ENCODE measurements around the gene SLC6A9.
A peak's percentile ranks its signal among the peaks of the same experiment; 100 is the strongest.

The SLC6A9 gene

GRCh38 chr1:43970502-43970901 lies 60.8 kb downstream of the SLC6A9 start:
- TF ChIP-seq CTCF (conservative IDR thresholded peaks at IDR 0.05; ENCODE audit: low read length): no peak
- peak overlapping the region; percentile 99 for H3K4me3 ChIP-seq (ENCODE audit: low read length)
- DNase-seq (ENCODE audit: low read depth): no peak

GRCh38 chr1:43969746-43970466 lies 61.4 kb downstream of the SLC6A9 start, which contains the start of gene DPH2:
DPH2 (plus strand) TSS chr1:43970010; CDS start chr1:43970176, 166 bp downstream.
- TF ChIP-seq CTCF (conservative IDR thresholded peaks at IDR 0.05; ENCODE audit: low read length): peak; percentile 2; the same call in 1 of the 2 replicates
- peak; percentile 96 for DNase-seq (ENCODE audit: low read depth)
- peak within 1 kb of the TSS; percentile 99 for H3K4me3 ChIP-seq (ENCODE audit: low read length)

GRCh38 chr1:43969416-43969745 lies 61.9 kb downstream of the SLC6A9 start:
- no peak for DNase-seq (ENCODE audit: low read depth)
- H3K4me3 ChIP-seq (ENCODE audit: low read length): no peak overlapping the region; the same call in 1 of the 2 replicates
- TF ChIP-seq CTCF (conservative IDR thresholded peaks at IDR 0.05; ENCODE audit: low read length): peak; percentile 23; the same call in 1 of the 2 replicates

- no peak overlapping the region for H3K4me3 ChIP-seq (ENCODE audit: low read length)
- TF ChIP-seq CTCF (conservative IDR thresholded peaks at IDR 0.05; ENCODE audit: low read length): no peak
- no peak for DNase-seq (ENCODE audit: low read depth)
Observed at GRCh38 chr1:43968348-43968948, 62.8 kb downstream of the SLC6A9 start.

GRCh38 chr1:43965316-43965715 lies 65.9 kb downstream of the SLC6A9 start:
- TF ChIP-seq CTCF (conservative IDR thresholded peaks at IDR 0.05; ENCODE audit: low read length): no peak

GRCh38 chr1:43963890-43964289 lies 67.4 kb downstream of the SLC6A9 start:
- no peak for DNase-seq (ENCODE audit: low read depth)
- no peak for TF ChIP-seq CTCF (conservative IDR thresholded peaks at IDR 0.05; ENCODE audit: low read length)
- H3K4me3 ChIP-seq (ENCODE audit: low read length): no peak overlapping the region

More at GRCh38 chr1:43965316-43965715, 65.9 kb downstream of the SLC6A9 start:
- H3K4me3 ChIP-seq (ENCODE audit: low read length): no peak overlapping the region
- no peak for DNase-seq (ENCODE audit: low read depth)

- no peak for TF ChIP-seq CTCF (conservative IDR thresholded peaks at IDR 0.05; ENCODE audit: low read length)
- H3K4me3 ChIP-seq (ENCODE audit: low read length): no peak overlapping the region
- DNase-seq (ENCODE audit: low read depth): no peak
Observed at GRCh38 chr1:43963006-43963405, 68.3 kb downstream of the SLC6A9 start.
